Suprapubic skin (tissue), 3 donors: ENCODE results near the gene SCAF1.

ENCODE experiments used
- CTCF ChIP-seq, 2 donors: fragments of 200-600 bp in 1 of 2; fragments of 450-650 bp in 1 of 2; sonication (generic) in 1 of 2; IDR thresholded peaks; one replicate each; pipeline ENCODE4 v1.5.1; 2016 to 2019; ENCODE audit warnings: antibody characterized with exemption in 2 of 2, mild to moderate bottlenecking in 1 of 2, moderate library complexity in 1 of 2
- POLR2A ChIP-seq, 2 donors: fragments of 450-650 bp; IDR thresholded peaks; one replicate each; pipeline ENCODE4 v1.6.1; 2017; ENCODE audit warnings: antibody characterized with exemption in 2 of 2, mild to moderate bottlenecking in 2 of 2, moderate library complexity in 2 of 2

- TF ChIP-seq CTCF (IDR thresholded peaks at IDR 0.05) (peak; percentile 46 to 51), POLR2A (IDR thresholded peaks at IDR 0.05) (no peak)
These were observed 36.1 kb downstream of the SCAF1 start for GRCh38 chr19:49677901-49678674.
